Measurements from ENCODE around the gene MS4A8.

MS4A8 gene

DNA sequence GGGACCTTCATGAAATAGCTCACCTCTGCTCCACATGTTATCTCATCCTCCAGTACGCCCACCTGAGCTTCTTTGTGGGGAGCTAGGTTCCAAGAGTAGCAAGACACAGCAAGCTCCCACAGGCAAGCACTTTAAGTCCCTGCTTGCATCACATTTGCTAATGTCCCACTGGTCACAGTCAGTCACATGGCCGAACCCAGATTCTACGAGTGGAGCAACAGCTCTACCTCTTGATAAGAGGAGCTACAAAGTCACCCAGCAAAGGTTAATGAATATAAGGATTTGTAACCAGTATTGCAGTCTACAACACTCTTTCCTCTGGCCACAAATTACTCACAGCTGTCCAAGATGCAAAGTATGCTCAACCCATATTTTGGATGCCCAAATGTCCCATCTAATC lies 42.0 kb downstream of the MS4A8 start:
- TF ChIP-seq, protein P1, sequence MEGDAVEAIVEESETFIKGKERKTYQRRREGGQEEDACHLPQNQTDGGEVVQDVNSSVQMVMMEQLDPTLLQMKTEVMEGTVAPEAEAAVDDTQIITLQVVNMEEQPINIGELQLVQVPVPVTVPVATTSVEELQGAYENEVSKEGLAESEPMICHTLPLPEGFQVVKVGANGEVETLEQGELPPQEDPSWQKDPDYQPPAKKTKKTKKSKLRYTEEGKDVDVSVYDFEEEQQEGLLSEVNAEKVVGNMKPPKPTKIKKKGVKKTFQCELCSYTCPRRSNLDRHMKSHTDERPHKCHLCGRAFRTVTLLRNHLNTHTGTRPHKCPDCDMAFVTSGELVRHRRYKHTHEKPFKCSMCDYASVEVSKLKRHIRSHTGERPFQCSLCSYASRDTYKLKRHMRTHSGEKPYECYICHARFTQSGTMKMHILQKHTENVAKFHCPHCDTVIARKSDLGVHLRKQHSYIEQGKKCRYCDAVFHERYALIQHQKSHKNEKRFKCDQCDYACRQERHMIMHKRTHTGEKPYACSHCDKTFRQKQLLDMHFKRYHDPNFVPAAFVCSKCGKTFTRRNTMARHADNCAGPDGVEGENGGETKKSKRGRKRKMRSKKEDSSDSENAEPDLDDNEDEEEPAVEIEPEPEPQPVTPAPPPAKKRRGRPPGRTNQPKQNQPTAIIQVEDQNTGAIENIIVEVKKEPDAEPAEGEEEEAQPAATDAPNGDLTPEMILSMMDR (conservative IDR thresholded peaks at IDR 0.05; ENCODE audit: low read depth): no peak
- no peak overlapping the region for H3K27ac ChIP-seq
- CTCF ChIA-PET: interaction anchor here (0.9 kb wide), 1 partner anchor 24 kb away, joined by 3 read pairs; no protein-coding TSS in a partner anchor
- POLR2A ChIA-PET (ENCODE audit: low non-redundant PET): no interaction called here
- DNase-seq (ENCODE audit: low spot score): no peak

DNA sequence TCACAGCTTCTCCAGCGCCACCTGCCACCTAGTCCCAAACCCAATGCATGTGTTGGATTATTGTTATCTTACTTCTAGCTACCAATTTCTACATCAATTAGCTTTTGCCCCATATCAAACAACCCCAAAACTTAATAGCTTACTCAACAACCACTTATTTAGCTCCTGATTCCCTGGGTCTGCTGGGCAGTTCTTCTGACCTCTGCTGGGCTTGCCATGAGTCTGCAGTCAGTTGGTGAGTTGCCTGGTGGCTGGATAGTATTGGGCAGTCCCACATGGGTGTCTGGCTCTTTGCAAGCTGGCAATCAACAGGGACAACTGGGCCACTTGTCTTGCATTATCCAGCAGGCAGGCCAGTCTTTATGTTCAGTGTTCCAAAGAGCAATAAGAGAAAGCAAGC lies 43.6 kb downstream of the MS4A8 start:
- TF ChIP-seq, protein P1 (conservative IDR thresholded peaks at IDR 0.05; ENCODE audit: low read depth): no peak
- no peak overlapping the region for H3K27ac ChIP-seq
- no peak for DNase-seq (ENCODE audit: low spot score)
- CTCF ChIA-PET: interaction anchor here (1.2 kb wide), 1 partner anchor 13 kb away, joined by 3 read pairs; the partner anchor contains the start of gene MS4A15
- POLR2A ChIA-PET (ENCODE audit: low non-redundant PET): no interaction called here

DNA sequence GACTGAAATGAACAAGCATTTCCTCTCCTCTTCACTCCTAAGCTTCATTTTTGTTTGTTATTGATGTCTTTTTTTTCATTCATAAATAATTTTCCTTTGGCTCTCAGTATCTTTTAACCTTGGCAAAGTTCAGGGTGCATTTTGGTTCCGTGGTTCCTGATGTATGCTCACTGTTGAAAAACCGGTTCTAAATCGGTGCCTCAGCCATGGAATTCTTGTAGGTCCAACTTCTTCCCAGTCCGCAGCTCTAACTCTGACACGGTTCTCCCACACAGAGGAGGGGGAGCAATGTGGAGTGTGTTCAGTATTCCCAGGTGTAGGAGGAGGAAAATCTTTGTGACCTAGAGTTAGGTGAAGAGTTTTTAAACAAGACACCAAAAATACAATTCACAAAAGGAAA lies 44.7 kb downstream of the MS4A8 start:
- no peak overlapping the region for H3K27ac ChIP-seq
- CTCF ChIA-PET: interaction anchor here (1.2 kb wide), 1 partner anchor 12 kb away, joined by 3 read pairs; the partner anchor contains the start of gene MS4A15
- no peak for DNase-seq (ENCODE audit: low spot score)
- POLR2A ChIA-PET (ENCODE audit: low non-redundant PET): no interaction called here
- TF ChIP-seq, protein P1 (conservative IDR thresholded peaks at IDR 0.05; ENCODE audit: low read depth): no peak

DNA sequence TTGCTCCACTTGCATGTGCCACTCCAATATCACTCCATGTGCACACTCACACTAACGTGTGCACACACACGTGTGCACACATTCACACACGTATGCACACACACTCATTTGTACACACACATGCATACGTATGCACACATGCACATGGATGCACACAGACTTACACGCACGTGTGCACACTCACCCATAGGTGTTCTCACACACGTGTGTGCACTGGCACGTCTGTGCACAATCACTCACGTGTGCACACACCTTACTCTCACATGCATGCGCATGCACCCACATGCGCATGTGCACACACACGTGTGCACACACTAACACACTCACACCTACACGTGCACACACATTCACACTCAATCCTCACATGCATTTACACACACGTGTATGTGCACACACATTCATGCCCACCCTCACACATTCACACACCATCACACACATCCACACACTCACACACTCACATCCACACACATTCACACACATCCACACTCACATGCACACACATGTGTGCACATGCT lies 48.0 kb downstream of the MS4A8 start:
- TF ChIP-seq, protein P1 (conservative IDR thresholded peaks at IDR 0.05; ENCODE audit: low read depth): no peak
- ChIA-PET POLR2A (ENCODE audit: low non-redundant PET) (no interaction called here), CTCF (interaction anchor here (1.2 kb wide), 1 partner anchor 15 kb away, joined by 3 read pairs; no protein-coding TSS in a partner anchor)
- no peak for DNase-seq (ENCODE audit: low spot score)
- H3K27ac ChIP-seq: no peak overlapping the region

DNA sequence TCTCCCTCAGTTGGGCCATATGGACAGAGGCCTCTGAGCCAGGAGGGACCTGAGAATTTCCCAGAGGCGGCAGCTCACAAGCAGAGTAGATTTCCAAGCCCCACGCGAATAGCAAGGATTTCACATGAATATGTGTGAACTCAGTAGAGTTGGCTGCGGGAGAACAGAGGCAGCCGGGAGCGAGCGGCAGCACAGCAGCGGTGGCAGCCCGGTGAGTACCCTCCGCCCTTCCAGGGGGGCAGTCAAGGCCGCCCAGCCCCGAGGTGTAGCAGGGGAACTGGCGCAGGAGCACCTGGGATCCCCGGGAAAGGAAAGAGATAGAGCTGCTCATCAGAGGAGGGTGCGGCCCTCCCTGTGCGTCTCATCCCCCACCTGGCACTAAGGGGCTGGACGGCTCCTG lies 48.8 kb downstream of the MS4A8 start:
- ChIA-PET POLR2A (ENCODE audit: low non-redundant PET) (no interaction called here), CTCF (no interaction called here)
- TF ChIP-seq, protein P1 (conservative IDR thresholded peaks at IDR 0.05; ENCODE audit: low read depth): no peak
- no peak overlapping the region for H3K27ac ChIP-seq
- DNase-seq (ENCODE audit: low spot score): no peak

DNA sequence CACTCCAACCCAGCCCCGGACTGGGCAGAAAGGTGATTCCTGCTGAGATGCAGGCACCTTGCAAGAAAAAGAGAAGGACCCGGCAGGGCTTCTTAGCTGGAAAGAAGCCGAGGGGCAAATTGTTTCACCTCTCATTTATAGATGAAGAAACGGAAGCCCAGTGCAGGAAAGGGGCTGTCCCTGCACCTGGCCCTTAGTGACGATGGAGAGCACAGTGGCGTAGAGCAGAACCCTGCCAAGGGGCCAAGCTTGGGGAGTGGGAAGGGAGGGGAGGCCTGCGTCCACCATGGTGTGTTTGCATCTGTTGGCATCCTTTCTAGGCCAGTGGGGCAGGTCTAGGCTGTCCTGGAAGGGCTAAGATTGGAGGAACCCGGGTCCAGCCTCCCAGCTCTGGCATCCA lies 49.4 kb downstream of the MS4A8 start:
- DNase-seq (ENCODE audit: low spot score): no peak
- TF ChIP-seq, protein P1 (conservative IDR thresholded peaks at IDR 0.05; ENCODE audit: low read depth): no peak
- POLR2A ChIA-PET (ENCODE audit: low non-redundant PET): no interaction called here
- CTCF ChIA-PET: no interaction called here
- no peak overlapping the region for H3K27ac ChIP-seq

Measured in RWPE1 (cell line).